DMS53 treated with DMSO at 0.1 percent for 48 hours (cell line): ENCODE data around the gene MAPK11.

Experiments used
- DNase-seq: peaks from one replicate; lab custom pipeline; 2025; ENCODE audit not compliant: unreplicated experiment; lab: John Stamatoyannopoulos, UW

MAPK11 gene

DNA sequence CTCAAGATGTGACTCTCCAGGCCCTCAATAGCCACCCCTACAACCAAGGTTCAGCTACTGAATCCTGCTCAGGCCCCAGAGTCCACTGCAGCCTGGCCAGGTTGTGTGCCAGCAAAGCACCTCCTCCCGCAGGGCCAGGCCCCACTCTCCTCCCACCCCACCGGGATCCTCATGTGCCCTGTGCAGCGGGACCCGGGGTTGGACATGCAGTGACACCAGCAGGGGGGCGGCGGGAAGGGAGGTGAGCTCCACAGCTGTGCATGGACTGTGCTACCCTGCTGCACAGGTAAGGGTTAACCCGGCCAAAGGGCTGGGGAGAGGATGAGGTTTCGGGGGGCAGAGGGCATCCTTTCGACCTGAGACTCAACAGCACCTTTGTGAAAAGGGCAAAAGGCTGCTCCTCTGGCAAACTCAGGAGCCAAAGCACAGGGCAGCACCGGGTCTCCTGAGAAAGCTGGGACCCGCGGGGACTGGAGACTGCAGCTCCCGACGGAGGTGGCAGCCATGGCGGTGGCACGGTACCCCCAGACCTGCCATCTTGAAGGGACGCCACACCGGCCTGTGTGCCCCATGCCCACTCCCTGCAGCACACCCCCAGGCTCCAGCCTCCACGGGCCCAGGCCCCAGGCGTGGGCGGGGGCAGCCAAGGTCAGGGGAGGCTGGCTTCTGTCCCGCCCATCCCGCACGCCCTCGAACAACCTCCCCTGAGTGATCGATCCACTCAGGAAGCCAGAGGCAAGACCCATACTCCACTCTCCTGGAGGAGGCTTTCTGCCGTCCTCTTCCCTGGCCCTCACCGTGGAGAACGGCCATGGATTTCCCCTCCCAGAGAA is 26.7 kb upstream of the MAPK11 start:
- DNase-seq = no peak

DNA sequence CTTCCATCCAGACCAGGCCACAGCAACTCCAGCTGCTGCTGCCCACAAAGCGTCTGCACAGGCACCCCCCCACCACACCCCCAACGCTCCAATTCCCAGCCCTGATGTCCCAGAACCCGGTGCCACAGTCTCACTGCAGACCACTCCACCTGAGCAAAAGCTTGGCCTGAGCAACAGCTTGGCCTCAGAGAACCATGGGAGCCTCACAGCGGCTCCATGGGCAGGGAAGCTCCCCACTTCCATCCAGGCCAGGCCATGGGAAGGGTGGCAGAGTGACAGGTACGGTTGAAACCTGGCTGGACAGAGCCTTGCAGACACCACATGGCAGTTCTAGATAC is 24.1 kb upstream of the MAPK11 start:
- no peak for DNase-seq

DNA sequence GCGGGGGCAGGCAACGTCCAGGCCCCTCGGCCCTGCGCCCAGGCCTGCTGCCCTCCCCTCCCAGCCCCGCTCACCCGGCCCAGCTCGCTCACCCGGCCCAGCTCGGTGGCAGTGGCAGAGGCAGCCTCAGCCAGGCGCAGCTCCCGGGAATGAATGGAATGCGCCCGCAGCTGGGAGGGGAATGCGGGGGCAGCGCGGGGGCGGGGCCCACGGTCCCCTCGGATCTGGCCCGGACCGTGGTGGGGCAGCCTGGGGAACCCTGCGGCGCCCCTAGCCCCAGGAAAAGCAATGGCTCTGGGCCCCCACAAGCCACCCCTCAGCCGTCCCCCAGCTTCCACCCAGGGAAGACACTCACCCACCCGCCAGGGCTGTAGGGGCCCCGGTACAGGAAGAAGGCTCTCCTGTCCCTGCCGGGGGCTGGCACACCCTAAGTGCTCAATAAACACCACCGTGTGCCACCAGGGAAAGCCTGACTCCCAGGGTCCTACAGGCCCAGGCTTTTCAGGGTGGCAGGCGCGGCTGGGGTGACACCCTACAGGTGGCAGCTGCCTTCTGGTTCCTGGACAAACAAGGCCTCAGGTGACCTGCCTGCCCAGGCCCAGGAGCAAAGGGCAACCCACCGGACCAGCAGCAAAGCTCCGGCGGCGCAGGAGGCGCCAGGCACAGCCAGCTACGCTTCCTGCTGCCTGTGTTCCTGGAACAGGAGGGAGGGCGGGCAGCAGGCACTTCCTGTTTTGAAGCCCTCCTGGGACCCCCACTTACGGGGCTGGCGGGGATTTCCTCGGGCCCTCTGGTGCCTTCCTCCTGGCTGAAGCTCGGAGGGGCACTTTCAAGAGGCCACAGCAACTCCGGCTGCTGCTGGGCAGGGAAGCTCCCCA is 23.5 kb upstream of the MAPK11 start:
- peak; percentile 50 for DNase-seq

DNA sequence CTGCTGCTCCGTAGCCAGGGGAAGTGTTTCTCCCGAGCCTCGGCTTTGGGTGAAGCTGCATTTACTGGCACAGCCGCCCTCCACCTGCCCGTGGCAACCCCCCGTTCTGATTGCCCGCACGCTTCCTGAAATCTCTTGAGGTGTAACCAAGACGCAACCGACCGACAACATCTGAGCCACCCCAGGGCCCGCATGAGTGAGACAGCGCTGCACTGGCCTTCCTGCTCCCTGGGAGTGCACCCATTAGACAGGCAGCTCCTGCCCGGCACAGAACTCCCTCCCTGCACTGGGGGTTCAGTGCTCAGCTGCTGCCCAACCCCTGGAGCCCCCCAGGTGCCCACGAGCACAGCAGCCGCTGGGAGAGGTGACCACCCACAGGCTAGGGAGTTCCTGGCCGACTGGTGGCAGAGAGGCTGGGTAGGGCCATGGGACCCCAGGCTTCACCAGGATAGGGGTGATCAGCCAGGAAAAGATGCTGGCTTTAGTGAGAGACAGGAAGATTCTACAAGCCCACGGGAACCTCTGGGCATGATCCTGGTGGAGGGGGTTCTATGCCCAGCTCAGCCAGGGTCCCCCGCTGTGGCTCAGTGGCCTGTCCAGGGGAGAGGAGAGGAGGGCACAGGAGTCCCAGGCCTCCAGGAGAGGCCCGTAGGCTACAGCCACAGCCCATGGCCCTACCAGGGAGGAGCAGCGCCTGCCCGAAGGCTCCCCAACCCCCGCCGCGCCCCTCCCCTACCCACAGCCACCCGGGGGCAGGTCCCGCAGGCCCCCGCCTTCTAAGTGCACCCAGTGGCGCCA is 22.7 kb upstream of the MAPK11 start:
- DNase-seq = no peak

DNA sequence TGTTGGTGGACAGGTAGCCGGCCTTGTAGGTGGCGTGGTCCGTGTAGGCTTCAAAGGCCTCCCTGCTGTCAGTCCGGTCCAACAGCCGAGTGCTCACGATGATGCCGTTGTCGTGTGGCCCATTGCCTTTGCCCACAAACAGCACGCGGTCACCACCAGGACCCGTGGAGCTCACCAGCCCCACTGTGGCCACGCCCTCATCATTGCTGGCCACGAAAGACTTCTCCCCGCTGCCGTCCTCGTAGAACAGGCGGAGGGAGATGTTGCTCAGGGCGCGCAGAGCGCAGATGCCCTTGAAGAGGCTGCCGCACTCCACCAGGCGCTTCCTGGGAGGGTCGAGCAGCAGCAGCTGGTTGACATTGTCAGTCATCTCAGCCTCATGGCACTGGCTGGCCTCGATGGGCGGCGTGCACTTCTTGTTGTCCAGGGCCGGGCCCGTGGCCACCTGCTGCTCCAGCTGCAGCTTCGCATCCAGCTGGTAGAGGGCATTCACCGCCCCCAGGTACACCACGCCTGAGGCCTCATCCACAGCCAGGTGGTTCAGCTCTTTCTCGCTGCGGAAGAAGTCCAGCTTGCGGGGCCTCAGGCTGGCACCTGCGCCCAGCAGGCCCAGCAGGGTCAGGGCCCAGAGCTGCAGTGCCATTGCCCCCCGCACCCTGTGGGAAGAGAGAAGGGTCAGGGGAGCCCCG is 19.9 kb upstream of the MAPK11 start:
- DNase-seq = no peak

DNA sequence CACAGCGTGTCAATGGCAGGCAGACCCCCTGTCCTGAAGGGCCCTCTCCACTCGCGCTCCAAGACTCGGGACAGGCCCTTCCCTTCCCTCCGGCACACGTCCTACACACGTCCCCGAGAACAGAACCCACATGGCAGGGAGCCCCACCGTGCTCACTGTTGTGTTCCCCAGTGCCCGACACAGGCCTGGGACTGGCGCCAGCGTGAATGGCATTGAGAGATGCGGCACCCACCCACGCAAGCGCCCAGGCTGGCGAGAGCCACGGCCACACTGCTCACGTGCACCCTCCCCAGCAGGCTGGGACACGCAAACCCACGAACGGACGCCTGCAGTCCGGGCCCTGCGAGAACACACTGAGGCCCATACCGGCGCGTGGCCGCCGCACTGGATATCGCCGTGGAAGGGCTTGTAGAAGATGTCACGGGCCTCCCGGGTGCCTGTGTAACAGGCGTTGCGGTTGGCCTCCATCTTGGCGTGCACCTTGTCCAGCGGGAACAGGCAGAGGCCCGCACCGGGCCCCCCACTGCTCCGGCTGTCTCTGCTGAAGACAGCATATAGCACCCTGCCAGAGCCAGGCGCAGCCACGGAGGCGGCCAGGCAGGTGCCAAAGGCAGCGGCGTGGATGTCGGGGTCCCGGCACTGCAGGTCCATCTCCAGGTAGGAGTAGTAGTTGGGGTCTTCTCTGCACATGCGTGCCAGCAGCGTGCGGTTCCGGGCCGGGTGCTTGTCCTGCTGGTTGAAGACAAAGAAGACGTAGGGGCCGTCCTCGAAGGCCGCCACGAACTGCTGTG is 19.2 kb upstream of the MAPK11 start:
- DNase-seq = no peak

DNA sequence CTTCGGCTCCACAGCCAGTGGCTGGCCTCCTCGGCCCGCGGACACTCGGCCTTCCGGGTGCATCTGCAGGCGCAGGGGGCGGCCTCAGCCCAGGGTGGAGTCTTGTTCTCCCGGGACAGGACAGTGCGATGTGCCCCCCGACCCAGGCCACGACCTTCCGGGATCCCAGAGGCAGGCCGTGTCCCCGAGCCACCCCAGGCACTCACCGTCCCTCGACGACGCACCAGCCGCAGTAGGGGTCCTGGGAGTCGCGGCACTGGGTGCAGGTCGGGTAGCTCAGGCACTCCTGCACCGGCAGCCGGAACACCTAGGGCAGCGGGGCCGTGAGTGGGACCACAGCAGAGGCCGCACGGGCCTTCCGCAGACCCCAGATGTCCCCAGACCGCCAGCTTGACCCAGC is 17.6 kb upstream of the MAPK11 start:
- no peak for DNase-seq

DNA sequence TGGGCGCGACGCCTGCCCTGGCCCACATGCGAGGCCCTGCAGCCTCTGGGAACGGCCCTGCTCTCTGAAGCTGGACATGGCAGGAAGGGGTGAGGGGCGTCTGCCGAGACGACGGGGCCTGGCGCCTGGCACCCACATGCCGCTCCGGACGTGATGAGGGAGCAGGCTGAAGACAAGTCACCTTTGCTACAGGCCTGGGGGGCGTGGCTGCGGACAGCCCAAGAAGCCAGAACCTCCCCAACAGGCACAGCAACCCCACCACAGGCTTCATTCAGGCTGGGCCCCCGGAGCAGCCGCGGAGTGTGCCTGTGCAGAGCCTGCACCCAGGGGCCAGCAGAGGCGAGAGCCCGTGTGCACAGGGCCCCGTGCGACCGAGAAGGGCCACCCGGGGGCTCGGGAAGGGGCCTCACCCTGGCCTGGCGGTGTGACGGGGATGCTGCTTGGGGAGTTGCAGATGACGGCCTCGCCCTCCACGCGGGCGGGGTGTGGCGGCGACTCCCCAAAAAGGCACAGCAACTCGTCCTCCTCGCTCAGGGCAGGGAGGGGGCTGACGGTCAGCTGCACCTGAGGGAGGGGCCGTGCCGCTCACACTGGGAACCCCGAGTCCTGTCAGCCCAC is 16.6 kb upstream of the MAPK11 start:
- no peak for DNase-seq

DNA sequence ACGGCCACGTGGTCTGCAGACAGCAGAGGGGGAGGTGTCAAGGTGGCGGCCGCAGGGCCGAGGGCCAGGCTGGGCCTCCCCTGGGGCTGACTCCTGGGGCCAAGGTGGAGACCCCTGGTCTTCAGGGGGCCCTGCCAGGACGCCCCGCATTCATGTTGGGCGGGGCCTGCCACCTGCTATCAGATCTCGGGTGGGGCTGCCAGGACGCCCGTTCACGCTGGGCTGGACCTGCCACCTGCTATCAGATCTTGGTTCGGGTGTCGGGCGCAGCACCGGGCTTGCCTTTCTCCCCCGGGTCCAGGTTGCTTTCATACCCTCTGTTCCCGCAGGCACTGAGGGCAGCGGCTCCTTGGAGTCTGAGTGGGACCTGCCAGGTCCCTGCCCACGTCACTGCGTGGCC is 16.1 kb upstream of the MAPK11 start:
- DNase-seq = no peak

DNA sequence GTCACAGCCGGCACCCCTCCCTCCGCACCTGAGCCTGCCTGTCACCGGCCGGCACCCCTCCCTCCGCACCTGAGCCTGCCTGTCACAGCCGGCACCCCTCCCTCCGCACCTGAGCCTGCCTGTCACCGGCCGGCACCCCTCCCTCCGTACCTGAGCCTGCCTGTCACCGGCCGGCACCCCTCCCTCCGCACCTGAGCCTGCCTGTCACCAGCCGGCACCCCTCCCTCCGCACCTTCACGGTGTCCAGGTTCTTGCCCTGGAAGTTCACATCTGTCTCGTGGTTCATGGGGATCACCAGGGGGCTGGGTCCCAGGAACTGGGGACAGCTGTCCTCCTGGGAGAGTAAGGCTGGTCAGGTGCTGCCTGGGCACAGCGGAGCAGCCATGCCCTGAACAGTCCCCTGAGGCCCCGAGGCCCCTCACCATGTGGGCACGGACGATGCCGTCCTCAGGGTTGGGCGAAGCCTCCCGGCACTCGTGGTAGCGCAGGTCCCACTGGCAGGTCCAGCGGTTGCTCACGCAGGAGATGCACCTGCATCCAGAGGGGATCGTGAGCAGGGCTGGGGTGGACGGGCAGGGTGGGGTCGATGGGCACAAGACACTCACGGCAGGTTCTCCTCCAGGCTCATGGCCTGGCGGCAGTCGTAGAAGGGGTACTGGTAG is 15.5 kb upstream of the MAPK11 start:
- DNase-seq = no peak

DNA sequence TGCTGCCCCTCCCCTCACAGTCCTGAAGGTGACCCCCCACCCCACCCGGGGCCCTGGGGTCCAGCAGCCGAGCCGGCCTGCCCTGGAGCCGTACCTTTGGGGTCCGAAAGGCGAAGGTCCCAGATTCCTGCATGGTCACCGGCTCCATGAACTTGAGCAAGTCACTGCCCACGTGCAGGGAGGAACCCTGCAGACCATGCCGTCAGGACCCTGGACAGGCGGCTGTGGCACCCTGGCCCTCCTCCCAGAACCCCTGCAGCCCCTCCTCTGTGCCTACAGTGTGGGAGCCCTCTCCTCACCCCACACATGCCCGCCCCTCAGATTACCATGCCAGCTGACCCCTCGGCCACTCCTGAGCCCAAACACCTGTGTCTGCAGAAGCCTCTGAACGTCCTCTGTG is 14.3 kb upstream of the MAPK11 start:
- DNase-seq = no peak

DNA sequence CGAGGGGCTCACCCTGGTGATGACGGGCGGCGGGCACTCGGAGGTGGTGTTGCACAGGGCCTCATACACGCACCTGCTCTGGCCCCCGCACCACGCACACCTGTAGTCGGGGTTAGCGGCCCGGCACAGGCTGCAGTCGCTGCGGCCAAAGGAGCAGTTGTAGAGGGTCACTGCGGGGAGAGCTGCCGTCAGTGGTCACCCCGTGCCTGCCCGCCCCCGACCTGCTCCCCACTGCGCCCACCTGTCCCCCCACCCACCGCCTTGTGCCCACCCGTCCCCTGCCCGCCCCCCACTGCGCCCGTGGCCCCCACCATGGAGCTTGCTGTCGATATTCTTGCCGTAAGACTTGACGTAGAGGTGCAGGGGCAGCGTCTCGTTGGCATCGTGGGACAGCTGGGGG is 13.6 kb upstream of the MAPK11 start:
- no peak for DNase-seq

DNA sequence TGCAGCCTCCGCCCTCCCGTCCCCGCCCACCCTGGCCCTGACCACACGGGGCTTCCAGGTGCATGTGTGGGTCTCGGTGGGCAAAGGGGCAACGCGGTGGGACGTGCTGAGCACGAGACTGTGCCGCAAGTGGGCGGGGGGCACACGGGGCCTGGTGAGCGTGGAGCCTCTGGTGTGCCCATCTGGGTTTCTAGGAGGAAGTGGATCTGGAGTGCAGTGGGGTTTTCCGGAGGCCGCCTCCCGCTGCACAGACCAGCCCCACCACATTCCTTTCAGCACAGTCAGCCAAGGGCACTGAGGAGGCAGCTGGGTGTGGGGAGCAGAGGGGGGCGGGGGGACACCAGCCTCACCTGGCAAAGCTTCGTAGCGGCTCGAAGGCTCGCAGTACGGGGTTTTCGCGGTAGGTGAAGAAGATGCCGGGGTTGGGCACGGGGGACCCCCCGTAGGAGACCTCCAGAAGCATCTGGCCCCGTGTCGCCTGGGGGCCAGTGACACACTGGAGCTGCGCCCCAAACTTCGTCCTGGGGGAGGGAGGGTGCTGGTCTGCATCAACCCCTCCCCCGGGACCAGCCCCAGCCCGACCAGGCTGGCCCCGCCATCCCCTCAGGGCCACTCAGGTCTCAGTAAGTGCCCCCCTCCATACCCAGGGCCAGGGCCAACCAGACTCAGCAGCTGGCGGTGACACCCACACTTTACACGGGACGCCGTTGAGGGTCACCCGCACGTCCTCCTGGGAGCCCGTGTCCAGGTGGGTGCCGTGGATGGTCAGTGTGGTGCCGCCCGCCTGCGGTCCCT is 12.4 kb upstream of the MAPK11 start:
- peak; percentile 54 for DNase-seq

DNA sequence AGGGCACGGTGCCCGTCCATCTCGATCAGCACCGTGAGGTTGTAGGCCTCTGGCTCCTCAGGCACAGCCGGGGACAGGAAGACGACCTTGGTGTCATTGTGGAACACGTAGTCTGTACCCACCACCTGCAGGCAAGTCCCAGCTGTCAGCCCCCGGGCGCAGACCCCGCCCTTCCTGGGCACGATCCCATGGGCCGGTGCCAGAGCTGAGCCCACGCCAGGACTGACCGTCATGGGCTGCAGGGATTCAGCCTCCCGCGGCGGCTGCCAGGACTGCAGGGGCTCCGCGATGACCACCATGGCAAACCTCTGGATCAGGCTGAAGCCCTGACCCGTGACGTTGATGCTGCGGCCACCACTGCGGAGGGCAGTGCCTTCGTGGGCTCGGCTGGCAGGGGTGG is 11.8 kb upstream of the MAPK11 start:
- no peak for DNase-seq

DNA sequence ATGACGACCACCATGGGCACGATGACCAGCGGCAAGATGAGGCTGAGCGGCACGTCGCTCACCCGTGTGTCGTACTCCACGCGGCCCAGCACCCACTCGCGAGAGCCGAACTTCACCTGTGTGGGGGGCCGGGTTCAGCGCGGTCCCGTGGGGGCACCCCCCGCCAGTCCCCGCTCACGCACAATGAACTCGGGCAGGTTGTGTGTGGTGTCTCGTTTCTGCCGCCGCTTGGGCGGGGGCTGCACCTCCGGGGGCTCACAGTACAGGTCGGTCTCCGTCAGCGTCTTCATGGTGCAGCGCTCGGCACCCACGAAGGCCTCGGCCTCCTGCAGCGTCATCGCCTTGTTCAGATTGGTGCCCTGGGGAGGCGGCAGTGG is 11.2 kb upstream of the MAPK11 start:
- no peak for DNase-seq

DNA sequence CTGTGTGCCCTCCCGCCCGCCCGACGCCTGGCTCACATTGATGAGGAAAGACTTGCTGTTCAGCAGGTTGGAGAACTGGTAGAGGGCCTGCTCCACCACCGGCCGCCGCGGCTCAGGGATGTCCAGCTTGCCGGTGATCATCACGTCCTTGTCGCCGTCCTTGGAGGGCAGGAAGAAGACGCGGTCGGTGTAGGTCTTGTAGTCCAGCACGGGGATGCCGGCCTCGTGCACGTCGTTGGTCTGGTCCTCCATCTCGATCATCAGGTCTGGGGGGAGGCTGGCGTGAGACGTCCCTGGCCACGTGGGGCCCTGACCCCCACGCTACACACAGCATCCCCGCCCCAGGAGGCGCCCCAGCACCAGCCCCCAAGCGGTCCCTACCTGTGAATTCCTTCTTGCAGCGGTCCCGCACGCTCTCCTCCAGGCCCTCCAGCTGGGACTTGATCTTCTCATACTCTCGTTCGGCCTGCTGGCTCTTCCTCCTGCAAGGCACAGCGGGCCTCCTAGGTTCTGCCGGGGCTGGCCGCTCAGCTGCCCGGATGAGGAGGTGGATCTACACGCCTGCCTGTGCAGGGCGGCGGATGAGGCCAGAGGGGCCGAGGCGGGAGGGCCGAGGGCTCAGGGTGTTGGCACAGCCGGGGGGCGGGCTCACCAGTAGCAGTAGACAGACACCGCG is 10.7 kb upstream of the MAPK11 start:
- DNase-seq = no peak

DNA sequence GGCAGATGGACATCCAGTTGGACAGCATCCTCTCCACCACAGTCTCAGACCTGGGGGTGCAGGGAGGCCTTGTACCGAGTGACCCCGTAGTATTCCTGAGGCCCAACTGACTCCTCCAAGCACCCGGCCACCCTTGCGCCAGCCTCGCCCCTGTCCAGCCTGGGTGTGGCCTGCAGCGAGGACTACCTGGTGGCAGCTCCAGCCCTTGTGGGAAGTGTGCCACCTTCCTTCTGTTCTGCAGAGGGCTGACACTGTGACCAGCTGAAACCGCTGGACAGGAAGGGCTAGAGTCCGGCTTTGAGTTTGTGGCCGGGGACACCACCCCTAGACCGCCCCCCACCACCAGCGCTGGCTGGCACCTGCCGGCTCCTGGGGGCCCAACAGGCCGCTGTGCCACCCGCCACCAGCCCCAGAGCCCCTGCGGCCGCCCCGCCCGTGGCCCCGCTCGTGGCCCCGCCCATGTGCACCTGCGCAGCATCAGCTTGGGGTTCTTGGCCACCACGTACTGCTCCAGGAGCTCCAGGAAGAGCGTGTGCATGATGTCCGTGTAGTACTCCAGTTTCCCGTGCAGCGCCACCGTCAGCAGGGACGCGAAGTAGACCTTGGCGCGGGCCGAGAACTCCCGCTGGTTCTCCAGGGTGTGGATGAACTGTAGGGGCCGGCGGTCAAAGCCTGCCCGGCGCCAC is 10.0 kb upstream of the MAPK11 start:
- no peak for DNase-seq
